NCI-H1694 treated with DMSO at 0.1 percent for 48 hours (cell line): ENCODE measurements around the gene KRT78.
"Not testable (repeated sequence)": the region's sequence is repeated elsewhere in the genome, so short reads cannot be mapped to it uniquely, and the experiment has no call there.

Source experiments
- DNase-seq: peaks from one replicate; lab custom pipeline; 2025; lab: John Stamatoyannopoulos, UW

KRT78 gene, protein sequence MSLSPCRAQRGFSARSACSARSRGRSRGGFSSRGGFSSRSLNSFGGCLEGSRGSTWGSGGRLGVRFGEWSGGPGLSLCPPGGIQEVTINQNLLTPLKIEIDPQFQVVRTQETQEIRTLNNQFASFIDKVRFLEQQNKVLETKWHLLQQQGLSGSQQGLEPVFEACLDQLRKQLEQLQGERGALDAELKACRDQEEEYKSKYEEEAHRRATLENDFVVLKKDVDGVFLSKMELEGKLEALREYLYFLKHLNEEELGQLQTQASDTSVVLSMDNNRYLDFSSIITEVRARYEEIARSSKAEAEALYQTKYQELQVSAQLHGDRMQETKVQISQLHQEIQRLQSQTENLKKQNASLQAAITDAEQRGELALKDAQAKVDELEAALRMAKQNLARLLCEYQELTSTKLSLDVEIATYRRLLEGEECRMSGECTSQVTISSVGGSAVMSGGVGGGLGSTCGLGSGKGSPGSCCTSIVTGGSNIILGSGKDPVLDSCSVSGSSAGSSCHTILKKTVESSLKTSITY

DNA sequence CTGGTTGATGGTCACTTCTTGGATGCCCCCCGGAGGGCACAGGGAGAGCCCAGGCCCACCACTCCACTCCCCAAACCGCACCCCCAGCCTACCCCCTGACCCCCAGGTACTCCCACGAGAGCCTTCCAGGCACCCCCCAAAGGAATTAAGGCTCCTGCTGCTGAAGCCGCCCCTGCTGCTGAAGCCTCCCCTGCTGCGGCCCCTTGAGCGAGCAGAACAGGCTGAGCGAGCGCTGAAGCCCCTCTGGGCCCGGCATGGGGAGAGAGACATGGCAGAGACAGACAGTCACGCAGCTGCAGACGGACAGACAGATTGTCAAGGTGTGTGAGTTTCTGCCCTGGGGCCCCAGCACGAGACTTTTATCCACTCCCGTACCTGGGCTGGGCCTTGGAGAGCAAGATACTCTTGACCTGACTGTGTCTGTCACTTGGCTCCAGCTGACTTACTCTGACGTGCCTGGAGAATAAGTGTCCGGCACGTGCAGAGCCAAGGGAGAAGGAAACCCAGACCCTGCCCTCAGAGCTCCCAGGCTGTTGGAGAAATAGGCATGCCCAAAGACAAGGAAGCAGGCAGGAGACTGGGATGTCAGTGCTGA is at the start of gene KRT78:
Gene KRT78, minus strand, starts transcription at position 334 of the 595 bp plus-strand sequence. Its CDS starts 64 bp downstream, at position 270.
- DNase-seq: no peak

DNA sequence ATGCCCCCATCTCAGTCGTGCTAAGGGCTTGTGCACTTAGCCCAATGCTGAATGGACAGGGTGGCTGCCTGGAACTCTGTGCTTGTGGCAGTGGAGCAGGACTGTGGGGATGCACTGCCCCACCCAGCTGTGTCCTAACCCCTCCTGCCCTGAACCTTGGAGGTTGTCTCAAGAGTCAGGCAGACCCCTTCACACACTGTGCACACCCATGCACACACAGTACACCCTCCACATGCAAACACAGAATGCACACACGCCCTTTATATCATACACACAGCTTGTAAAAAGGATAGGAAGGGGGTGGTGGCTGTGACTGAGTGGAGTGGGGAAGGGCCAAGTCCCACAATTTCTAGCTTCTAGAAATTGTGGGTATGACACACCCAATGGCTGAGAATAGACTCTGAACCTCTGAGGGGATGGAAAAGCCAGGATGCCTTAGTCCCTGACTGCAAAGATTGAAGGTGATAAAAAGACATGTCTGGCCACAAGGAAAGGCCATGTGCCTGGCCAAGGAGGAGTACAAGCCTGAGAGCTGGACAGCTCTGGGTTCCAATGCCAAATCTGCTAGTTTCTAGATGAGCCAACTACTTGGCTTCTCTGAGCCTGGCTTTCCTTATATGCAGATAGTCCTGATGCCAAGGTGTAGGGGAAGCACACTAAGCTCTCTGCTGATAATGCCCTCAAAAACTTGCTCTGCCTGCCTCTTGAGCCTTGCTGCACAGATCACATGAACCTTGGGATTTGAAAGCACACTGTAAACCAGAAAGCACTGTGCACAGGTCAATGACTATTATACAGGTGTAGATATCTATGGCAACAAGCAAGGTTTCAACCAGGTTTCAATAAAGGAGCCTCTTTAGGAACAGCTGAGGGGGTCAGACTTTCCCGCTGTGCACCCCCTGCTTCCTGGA is 47.7 kb upstream of the KRT78 start:
- DNase-seq: no peak

DNA sequence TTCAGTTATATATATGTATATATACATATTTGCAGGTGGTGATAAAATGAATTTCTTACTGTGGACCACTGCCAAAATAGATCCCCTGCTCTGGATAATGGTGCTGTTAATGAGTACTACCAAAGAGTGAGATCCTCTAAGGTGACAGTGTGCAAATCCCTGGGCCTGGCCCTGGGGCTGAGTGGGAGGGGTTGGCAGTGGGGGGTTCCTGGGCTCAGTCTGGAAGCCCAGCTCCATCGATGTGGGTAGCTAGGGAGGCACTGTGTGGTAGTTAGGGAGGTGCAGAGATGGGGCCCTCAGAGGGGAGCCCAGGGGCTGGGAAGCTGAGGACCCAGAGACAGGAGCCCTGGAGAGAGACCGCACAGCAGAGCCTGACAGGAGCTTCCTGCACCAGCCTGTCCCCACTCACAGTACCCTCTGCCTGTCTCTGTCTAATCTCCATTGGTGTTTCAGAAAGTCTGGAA is 47.0 kb upstream of the KRT78 start:
- DNase-seq: no peak

DNA sequence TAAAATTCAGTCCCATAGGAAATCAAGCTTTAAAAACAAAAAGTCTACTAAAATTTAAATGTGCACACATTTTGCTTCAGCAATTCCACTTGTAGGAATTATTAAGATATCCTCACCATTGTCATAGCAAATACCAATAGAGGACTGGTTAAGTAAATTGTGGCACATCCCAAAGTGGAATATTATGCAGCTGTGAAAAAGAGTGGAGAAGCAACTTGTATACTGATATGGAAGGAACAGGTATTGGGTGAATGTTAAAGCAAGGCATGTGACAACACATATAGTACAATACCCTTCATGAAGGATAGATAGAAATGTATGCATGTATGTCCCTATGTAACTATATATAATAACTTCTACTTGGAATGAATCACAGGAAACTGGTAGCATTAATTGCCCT is 44.2 kb upstream of the KRT78 start:
- DNase-seq: no peak

DNA sequence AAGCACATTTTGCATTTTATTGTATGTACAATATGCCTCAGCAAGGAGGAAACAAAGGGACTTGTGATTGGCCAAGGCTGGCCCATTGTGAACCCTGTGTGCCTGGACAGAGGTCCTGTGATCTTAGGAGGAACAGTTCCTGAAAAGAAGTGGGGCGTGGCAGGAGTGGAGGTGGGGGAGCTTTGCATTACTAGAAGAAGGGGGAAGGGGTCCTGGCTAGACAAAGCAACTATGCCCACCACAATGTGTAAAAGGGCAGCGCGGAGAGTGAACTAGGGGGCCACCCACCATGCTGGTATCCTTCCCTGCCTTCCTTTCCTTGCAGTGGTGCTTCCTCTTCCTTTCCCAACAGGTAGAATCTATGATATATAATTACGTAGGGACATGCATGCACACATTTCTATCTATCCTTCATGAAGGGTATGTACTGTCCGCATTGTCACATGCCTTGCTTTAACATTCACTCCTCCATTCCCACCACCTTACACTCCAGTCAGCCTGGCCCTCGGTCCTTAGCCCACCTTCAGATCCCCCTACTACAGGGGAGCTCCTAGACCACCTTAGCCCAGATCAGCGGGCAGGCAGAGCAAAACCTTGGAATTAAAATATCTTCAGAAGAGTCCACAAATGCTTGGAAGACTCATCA is 43.5 kb upstream of the KRT78 start:
- DNase-seq: no peak

DNA sequence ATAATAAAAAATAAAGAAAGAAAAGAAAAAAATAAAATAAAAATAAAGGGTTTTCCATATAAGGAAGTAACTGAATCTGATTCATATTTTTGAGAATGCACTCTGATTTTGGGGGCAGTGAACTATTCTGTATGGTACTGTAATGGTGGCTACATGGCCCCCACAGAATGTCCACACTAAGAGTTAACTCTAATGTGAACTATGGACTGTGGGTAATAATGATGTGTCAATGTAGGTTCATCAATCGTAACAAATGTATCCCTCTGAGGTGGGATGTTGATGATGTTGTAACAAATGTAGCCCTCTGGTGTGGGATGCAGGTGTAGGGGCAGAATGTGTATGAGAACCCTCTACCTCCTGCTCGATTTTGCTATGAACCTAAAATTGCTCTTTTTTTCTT is 42.2 kb upstream of the KRT78 start:
- no peak for DNase-seq

DNA sequence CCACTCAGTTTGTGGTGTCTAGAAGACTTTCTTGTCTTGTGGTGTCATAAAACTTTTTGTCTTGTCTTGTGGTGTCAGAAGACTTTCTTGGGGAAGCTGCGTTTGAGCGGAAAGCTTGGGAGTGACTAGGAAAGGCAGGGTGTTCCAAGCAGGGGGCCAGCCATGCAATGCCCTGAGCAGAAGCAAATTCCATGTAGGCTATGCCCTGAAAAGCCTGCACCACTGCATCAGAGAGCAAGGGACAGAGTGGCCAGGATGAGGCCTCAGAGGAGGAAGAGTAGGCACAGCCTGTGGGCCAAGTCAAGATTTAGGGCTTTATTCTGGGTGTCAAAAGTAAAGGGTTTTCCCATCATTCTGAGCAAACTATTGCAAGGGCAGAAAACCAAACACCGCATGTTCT is 41.6 kb upstream of the KRT78 start:
- DNase-seq: no peak

DNA sequence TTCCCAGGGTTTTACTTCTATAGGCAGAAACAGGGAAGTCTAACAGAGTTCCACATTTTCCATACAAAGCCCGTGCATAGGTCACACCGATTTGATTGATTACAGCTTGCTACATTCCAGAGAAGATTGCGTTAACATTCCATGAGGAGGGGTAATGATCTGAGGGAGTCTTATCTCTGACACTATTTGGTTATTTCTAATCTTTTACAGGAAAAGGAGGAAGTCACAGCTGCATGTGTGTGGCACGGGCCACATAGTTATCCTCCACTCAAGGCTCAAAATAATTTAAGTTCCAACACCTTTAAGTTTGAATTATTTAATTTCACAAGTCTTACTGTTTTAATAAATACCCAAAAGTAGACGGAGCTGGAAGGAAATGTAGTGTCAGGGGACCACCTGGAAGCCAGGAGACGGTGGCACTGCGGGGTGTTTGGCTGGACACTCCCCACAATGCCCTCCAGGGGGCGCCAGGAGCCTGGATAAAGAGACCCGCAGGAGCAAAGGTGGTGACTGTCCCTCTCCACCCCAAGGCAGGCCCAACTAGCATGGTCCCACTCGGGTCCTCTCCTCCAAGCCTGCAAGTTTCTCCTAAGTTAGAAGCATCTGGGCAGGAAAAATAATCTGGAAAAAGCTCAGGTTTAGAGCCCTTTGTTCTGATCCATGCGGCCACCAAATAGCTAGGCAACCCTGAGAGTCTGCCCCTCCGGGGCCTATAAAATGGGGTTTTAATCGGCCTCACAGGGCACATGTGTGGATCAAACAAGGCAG is 35.9 kb upstream of the KRT78 start:
- peak; percentile 21 for DNase-seq

DNA sequence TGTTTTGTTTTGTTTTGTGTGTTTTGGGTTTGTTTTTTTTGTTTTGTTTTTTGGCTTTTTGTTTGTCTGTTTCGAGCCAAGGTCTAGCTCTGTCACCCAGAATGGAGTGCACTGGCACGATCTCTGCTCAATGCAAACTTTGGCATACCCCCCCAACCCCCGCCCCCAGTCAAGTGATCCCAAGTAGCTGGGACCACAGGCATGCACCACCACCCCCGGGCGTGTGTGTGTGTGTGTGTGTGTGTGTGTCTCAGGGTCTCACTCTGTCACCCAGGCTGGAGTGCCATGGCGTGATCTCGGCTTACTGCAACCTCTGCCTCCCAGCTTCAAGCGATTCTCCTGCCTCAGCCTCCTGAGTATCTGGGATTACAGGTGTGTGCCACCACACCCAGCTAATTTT is 31.7 kb upstream of the KRT78 start:
- DNase-seq: not testable (repeated sequence)

DNA sequence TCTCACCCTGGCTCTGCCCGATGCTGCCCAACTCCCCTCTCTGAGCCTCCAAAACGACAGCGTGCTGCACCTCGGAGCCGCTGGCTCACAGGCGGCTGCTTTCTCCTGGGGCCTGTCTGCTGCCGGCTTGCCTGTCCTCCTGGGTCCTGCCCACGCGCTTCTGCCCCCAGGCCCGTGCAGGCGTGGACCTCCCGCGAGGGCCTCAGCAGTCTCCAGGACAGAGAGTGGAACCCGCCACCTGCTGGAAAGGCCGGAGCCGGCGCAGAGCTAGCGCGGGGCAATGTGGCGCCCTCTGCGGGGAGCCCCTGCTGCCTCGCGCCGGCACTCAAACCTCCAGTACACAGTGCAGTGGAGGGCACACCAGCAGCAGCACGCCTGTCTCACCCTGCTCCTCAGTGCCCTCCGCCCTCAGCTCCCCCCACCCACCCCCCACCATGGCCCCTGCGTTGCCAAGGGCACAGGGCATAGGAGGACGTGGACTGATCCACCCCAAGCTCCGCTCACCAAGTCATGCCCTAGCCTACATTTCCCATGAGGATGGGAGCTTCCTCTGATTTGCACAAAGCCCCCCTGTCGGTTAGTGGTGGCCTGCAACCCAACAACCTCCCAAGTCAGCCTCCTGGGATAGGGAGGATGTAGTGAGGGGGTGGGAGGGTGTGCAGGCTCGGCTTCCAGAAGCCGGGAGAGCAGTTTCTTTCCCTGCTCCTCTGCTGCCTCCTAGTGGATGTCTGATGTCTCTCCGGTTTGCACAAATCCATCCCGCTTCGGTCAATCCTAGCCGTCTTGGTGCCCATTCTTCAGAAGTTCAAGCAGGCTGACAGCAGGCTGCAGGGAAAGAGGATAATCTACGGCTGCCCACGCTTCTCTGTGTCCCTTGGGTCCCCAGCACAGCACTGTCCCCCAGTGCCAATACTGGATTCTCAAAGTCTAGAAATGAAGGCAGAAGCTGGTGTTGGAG is 30.9 kb upstream of the KRT78 start:
- peak; percentile 92 for DNase-seq

DNA sequence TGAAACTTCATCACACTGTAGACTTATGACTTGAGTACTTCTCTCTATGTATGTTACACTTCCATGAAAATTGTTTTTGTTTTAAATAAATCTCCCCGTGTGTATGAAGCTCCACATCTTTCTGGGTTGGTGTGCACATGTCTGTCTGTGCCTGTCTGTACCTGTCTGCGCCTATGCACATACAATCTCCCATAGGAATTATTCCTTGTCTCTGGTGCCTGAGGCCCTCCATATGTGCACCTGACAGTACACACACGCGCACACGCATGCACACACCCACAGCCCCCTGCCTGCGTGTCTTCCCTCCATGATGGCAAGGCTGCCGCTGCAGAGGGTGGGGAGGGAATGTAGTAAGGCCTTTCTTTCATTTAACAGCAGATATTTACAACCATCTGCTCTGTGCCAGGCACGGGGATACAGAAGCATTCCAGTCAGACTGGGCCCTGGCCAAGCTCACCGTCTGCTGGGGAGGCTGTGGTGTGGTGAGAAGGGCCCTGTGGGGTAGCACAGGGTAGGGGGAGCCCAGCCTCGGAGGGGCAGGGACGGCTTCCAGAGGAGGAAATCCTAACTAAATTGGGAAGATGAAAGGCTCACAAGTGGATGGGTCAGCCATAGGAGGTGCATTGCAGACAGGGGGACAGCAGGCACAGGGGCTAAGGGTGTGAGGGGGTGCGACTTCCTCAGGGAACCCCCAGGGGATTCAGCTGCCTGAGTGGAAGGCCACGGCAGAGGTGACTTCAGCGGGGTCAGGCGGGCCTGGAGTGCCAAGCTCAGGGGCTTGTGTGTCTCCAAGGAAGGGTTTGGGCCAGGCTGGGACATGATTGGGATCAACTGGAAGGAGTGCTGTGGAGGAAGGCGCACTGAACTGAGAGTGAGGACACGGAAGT is 30.0 kb upstream of the KRT78 start:
- DNase-seq: peak; percentile 82

DNA sequence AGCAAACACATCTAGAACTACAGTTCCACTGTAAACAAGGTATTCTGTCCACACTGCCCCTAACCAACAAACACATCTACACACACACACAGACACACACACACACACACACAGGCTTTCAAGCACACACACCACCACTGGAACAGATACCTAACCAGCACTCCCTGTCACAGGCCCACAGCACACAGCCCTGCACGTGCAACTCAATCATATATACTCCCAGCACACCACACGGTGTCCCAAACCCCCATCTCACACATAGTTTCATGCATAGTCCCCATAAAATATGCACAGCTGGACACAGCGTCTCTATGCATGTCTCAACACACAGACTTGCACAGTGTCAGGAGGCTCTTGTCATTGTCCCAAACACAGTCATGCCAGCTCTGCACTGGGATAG is 28.4 kb upstream of the KRT78 start:
- peak; percentile 24 for DNase-seq

DNA sequence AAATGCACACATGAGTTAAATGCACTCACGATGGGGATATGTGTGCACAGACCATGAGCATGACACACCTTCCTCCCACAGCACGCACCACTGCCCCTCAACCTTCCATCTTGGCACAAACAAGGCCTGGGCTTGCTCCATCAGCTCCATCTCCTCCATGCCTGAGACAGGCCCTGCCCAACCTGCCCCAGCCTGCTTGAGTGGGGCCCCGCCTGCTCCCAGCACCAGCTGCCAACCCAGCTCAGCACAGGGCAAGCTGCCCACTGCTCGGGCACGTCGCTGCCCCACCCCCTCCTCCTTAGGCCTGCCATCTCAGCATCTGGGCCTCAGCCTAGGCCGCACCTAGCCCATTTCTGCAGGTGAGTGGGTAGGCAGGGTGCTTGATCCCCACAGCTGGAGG is 27.6 kb upstream of the KRT78 start:
- DNase-seq: peak; percentile 51

DNA sequence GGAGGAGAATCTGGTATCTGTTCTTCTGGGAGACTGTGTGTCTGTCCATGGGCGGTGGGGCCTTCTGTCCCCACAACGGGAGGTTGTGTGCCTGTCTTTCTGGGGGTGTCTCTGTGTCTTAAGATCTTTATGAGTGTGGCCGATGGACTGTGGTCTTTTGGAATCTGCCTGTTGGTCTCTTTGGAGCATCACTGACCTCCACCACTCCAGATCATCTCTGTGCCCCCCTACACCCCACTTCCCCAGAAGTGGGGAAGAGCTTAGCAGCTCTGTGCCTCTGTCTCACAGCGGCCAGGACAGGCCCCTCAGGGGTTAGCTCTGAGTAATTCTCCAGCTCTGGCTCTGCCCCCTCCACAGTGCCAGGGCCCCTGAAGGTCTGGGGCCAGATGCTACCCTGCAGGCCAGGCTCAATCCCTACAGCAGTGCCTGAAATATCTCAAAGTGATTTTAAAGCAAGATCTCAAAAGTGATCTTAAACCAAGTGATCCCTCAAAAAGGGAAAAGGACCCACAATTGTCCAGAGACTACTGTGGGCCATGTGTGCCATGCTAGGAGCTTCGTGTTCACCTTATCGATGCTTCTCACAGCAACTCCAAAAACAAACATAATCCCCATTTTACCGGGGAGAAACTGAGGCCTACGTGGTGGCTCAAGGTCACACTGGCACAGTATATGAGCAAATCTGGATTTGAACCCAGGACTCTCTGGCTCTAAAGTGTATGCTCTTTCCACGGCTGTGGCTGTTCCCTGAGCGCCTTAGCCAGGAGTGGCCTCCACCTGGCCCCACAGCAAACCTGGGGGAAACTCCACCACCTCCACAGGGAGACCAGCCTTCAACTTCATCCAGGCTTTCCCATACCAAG is 26.0 kb upstream of the KRT78 start:
- no peak for DNase-seq

DNA sequence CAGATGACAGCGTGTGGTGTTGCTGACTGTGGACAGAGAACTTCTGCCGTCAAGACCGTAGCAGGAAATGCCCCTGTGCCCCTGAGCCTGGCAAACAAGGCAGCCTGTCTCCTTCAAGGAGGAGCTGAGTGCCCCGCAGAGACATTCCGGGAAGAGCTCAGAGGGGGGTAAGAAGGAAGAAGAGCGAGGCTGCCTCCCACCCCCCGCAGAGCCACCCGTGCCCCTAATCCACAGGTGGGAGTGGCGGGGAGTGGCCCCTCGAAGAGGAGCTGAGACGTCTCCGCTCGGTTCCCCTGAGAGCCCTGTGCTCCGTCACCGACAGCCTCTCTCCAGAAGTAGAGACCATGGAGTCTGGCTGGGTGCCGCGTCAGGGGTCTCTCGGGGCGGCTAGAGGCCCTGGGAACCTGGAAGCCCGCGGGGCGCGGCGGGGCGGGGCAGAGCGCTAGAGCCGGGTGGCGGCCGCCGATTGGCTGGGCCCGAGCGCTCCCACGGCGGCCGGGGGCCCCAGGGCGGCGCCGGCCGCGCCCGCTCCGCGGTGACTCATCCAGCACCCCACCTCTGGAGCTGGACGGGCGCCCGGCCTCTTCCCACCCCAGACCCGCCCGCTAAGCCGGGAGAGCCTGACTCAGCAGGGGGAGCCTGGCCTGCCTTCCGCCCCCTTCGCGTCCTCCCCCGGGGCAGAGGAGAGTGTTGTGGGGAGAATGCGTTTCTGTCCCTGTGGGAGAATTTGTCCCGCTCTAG is 25.2 kb upstream of the KRT78 start:
- peak; percentile 56 for DNase-seq

DNA sequence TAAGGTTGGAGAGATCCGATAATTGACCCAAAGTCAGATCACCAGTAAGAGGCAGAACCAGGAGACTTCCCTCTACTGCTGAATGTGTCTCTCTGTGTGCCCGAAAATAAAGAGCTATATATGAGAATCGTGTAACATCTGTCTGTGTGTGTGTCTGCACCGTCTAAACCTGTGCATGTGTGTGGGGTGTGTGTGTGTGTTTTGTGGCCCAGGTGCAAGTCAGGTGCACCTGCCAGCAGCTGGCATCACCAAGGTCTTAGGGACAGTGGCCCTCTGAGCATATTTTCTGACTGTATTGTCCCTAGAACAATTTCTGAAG is 24.7 kb upstream of the KRT78 start:
- peak; percentile 15 for DNase-seq
